Stimulated activated naive CD8-positive, alpha-beta T cell treated with anti-CD3 and anti-CD28 coated beads, Interleukin-15, Interleukin-2, amounts not matched to agents 100 U/mL and 50 U/mL, for 24 hours (primary cell): Measurements from ENCODE around the gene CFAP99.

Experiments
- ATAC-seq: fragments of 150-1000 bp; cut with Tn5 transposase; one replicate; pipeline ENCODE4 v1.10.0; 2021
- DNase-seq: peaks from one replicate; pipeline ENCODE4 v3.0.0; 2021

The CFAP99 gene

GRCh38 chr4:2470791-2471190 is 52.0 kb downstream of the CFAP99 start:
- ATAC-seq (no peak), DNase-seq (no peak)

- DNase-seq (no peak), ATAC-seq (no peak)
These were observed 53.4 kb downstream of the CFAP99 start for GRCh38 chr4:2472187-2472586.

- DNase-seq = no peak
- ATAC-seq = no peak
These were observed 59.5 kb downstream of the CFAP99 start for GRCh38 chr4:2478229-2478628.

GRCh38 chr4:2480649-2481048 is 61.9 kb downstream of the CFAP99 start:
- DNase-seq (no peak), ATAC-seq (no peak)

- no peak for ATAC-seq
These were observed 63.4 kb downstream of the CFAP99 start for GRCh38 chr4:2482192-2482591.

GRCh38 chr4:2482693-2483092 is 63.9 kb downstream of the CFAP99 start:
- no peak for ATAC-seq
- DNase-seq = no peak

More at GRCh38 chr4:2482192-2482591, 63.4 kb downstream of the CFAP99 start:
- DNase-seq = no peak

GRCh38 chr4:2483237-2483636 is 64.5 kb downstream of the CFAP99 start:
- no peak for DNase-seq
- ATAC-seq = no peak

- ATAC-seq (no peak), DNase-seq (no peak)
These were observed 65.4 kb downstream of the CFAP99 start for GRCh38 chr4:2484185-2484584.

GRCh38 chr4:2484993-2485392 is 66.2 kb downstream of the CFAP99 start:
- peak; percentile 69 for ATAC-seq
- DNase-seq = peak; percentile 58

GRCh38 chr4:2485956-2486355 is 67.2 kb downstream of the CFAP99 start:
- no peak for ATAC-seq
- DNase-seq = no peak

- no peak for ATAC-seq
- no peak for DNase-seq
These were observed 68.2 kb downstream of the CFAP99 start for GRCh38 chr4:2486981-2487380.

- DNase-seq (no peak), ATAC-seq (peak; percentile 75)
These were observed 68.9 kb downstream of the CFAP99 start for GRCh38 chr4:2487632-2488031.

GRCh38 chr4:2489081-2489805 is 70.5 kb downstream of the CFAP99 start:
- ATAC-seq = no peak
- DNase-seq = no peak

GRCh38 chr4:2489841-2490552 is 71.2 kb downstream of the CFAP99 start:
- DNase-seq = no peak

GRCh38 chr4:2492970-2493369 is 74.2 kb downstream of the CFAP99 start:
- ATAC-seq (no peak), DNase-seq (no peak)

More at GRCh38 chr4:2489841-2490552, 71.2 kb downstream of the CFAP99 start:
- no peak for ATAC-seq

GRCh38 chr4:2494992-2495391 is 76.2 kb downstream of the CFAP99 start:
- ATAC-seq (no peak), DNase-seq (no peak)

GRCh38 chr4:2497324-2497723 is 78.6 kb downstream of the CFAP99 start:
- DNase-seq (no peak), ATAC-seq (no peak)

- DNase-seq = no peak
- no peak for ATAC-seq
These were observed 79.2 kb downstream of the CFAP99 start for GRCh38 chr4:2497931-2498330.

- DNase-seq (no peak), ATAC-seq (peak; percentile 74)
These were observed 81.8 kb downstream of the CFAP99 start for GRCh38 chr4:2500547-2500946.

GRCh38 chr4:2501034-2501594 is 82.4 kb downstream of the CFAP99 start:
- ATAC-seq (peak; percentile 10), DNase-seq (no peak)

GRCh38 chr4:2503809-2504208 is 85.1 kb downstream of the CFAP99 start:
- no peak for DNase-seq
- ATAC-seq = no peak

GRCh38 chr4:2507259-2507658 is 88.5 kb downstream of the CFAP99 start:
- no peak for DNase-seq
- ATAC-seq = no peak

GRCh38 chr4:2507855-2508254 is 89.1 kb downstream of the CFAP99 start:
- no peak for ATAC-seq
- no peak for DNase-seq
